Daoy (cell line): Measurements from ENCODE around the gene CHD9. TPM values are rescaled to one million over a fixed set of nuclear protein-coding genes. Genes with fewer than 3 reads are reported as not detected.
"Not testable (repeated sequence)": the region's sequence is repeated elsewhere in the genome, so short reads cannot be mapped to it uniquely, and the experiment has no call there.

Experiments used
- DNase-seq: peaks from one replicate; pipeline ENCODE4 v3.0.0-alpha.2; 2015; ENCODE audit warnings: low read depth
- total RNA-seq: library from RNA; depleted of rRNA; stranded (reverse); fragments of >200 nt; shearing (Covaris generic); gene quantifications from 2 replicates; pipeline ENCODE4 v1.2.3, GENCODE V29; 2014

Gene CHD9
- total RNA-seq, 1 experiment from 2014 or later, result 12.0 TPM

- DNase-seq, result not testable (repeated sequence)
Observed at GRCh38 chr16:53075461-53075860, 20.7 kb downstream of the CHD9 start.

GRCh38 chr16:53078247-53078646, 23.5 kb downstream of the CHD9 start:
- no peak for DNase-seq

- no peak for DNase-seq
Observed at GRCh38 chr16:53078765-53079485, 24.1 kb downstream of the CHD9 start.

- DNase-seq, result peak; percentile 65
Observed at GRCh38 chr16:53080345-53081031, 25.7 kb downstream of the CHD9 start.

GRCh38 chr16:53081032-53081424, 26.2 kb downstream of the CHD9 start:
- DNase-seq, result no peak

- no peak for DNase-seq
Observed at GRCh38 chr16:53081686-53082407, 27.1 kb downstream of the CHD9 start.

- no peak for DNase-seq
Observed at GRCh38 chr16:53082509-53082908, 27.7 kb downstream of the CHD9 start.

GRCh38 chr16:53083119-53083518, 28.3 kb downstream of the CHD9 start:
- DNase-seq, result no peak

- no peak for DNase-seq
Observed at GRCh38 chr16:53084141-53084541, 29.4 kb downstream of the CHD9 start.

GRCh38 chr16:53084746-53085334, 30.0 kb downstream of the CHD9 start:
- no peak for DNase-seq

- DNase-seq, result no peak
Observed at GRCh38 chr16:53085369-53085843, 30.6 kb downstream of the CHD9 start.

- DNase-seq, result no peak
Observed at GRCh38 chr16:53085931-53086421, 31.2 kb downstream of the CHD9 start.

- no peak for DNase-seq
Observed at GRCh38 chr16:53087101-53087500, 32.3 kb downstream of the CHD9 start.

- DNase-seq, result peak; percentile 30
Observed at GRCh38 chr16:53089434-53090285, 34.9 kb downstream of the CHD9 start.

GRCh38 chr16:53090286-53090590, 35.4 kb downstream of the CHD9 start:
- no peak for DNase-seq

- DNase-seq, result peak; percentile 91
Observed at GRCh38 chr16:53090591-53091411, 36.0 kb downstream of the CHD9 start.

GRCh38 chr16:53091466-53092211, 36.8 kb downstream of the CHD9 start:
- peak; percentile 76 for DNase-seq

- DNase-seq, result no peak
Observed at GRCh38 chr16:53092284-53092683, 37.5 kb downstream of the CHD9 start.

- no peak for DNase-seq
Observed at GRCh38 chr16:53093162-53093744, 38.5 kb downstream of the CHD9 start.
